Caco-2 (cell line): ENCODE measurements around the gene HOXC9. TPM values are rescaled to one million over a fixed set of nuclear protein-coding genes. Genes with fewer than 3 reads are reported as not detected.

Source experiments
- BruUV-seq: library from RNA; stranded (reverse); fragments of 400-500 nt; replicated peaks from 2 replicates; lab custom pipeline; 2021; lab: Mats Ljungman, UMichigan
- CTCF ChIA-PET: fragments of 300-600 bp; sonication (Branson Sonifier 250); formaldehyde crosslinking; loops from one replicate; lab custom pipeline; 2022; ENCODE audit warnings: antibody characterized with exemption; lab: Charles Lee
- POLR2A ChIA-PET: fragments of 300-600 bp; sonication (Branson Sonifier 250); formaldehyde crosslinking; loops from one replicate; lab custom pipeline; 2022; ENCODE audit warnings: antibody characterized with exemption; lab: Charles Lee
- DNase-seq, 2 experiments: peaks; one replicate each; pipeline versions ENCODE4 v3.0.0 to v3.0.0-alpha.2; 2020 to 2022
- H3K27me3 ChIP-seq: replicated peaks from 2 replicates; pipeline ENCODE4 v1.6.0; 2011; ENCODE audit warnings: low read length; ENCODE audit not compliant: control insufficient read depth, insufficient read depth
- H3K36me3 ChIP-seq: 2 replicates; pipeline ENCODE4 v1.5.1; 2011; ENCODE audit warnings: low read length; ENCODE audit not compliant: control insufficient read depth, insufficient read depth
- H3K4me1 ChIP-seq: fragments of 250-450 bp; sonication (Bioruptor Pico); 2 replicates; pipeline ENCODE4 v1.5.1; 2020; ENCODE audit warnings: mild to moderate bottlenecking
- H3K4me3 ChIP-seq: 2 replicates; pipeline ENCODE4 v1.5.1; 2011; ENCODE audit warnings: low read depth, mild to moderate bottlenecking, control low read depth, low read length
- H3K9me3 ChIP-seq: fragments of 250-450 bp; sonication (Bioruptor Pico); 2 replicates; pipeline ENCODE4 v1.5.1; 2020; ENCODE audit warnings: mild to moderate bottlenecking, moderate library complexity
- H3K27ac Mint-ChIP-seq: one replicate; pipeline ENCODE4 v1.8.0; 2022; ENCODE audit warnings: mixed read lengths; ENCODE audit not compliant: unreplicated experiment
- H3K27me3 Mint-ChIP-seq: one replicate; pipeline ENCODE4 v1.8.0; 2022; ENCODE audit warnings: mixed read lengths; ENCODE audit not compliant: insufficient read depth, unreplicated experiment
- H3K36me3 Mint-ChIP-seq: one replicate; pipeline ENCODE4 v1.8.0; 2022; ENCODE audit warnings: mild to moderate bottlenecking, mixed read lengths; ENCODE audit not compliant: insufficient read depth, unreplicated experiment
- H3K4me1 Mint-ChIP-seq: one replicate; pipeline ENCODE4 v1.8.0; 2022; ENCODE audit warnings: low read depth, mixed read lengths; ENCODE audit not compliant: unreplicated experiment
- H3K4me3 Mint-ChIP-seq: one replicate; pipeline ENCODE4 v1.8.0; 2022; ENCODE audit warnings: mild to moderate bottlenecking, moderate library complexity, mixed read lengths; ENCODE audit not compliant: unreplicated experiment
- H3K9me3 Mint-ChIP-seq: one replicate; pipeline ENCODE4 v1.8.0; 2022; ENCODE audit warnings: mixed read lengths; ENCODE audit not compliant: unreplicated experiment
- CTCF ChIP-seq, 2 experiments: fragments of 200-600 bp in 1 of 2; IDR thresholded peaks; 1 replicate in 1 of 2; 2 replicates in 1 of 2; pipeline versions ENCODE4 v1.5.1 to v1.8.0; 2011 to 2022; ENCODE audit warnings: antibody characterized with exemption in 1 of 2, control low read depth in 1 of 2, inconsistent platforms in 1 of 2, low read depth in 1 of 2, low read length in 1 of 2, mild to moderate bottlenecking in 1 of 2, moderate library complexity in 1 of 2; ENCODE audit not compliant: insufficient read depth in 1 of 2, severe bottlenecking in 1 of 2, unreplicated experiment in 1 of 2
- intact Hi-C: fragments of 100-400 bp; cut with micrococcal nuclease; formaldehyde crosslinking; loops from one replicate; pipeline ENCODE4 v1.10.0; 2022; ENCODE audit not compliant: unreplicated experiment
- total RNA-seq: library from RNA; stranded (reverse); gene quantifications from 2 replicates; pipeline ENCODE4 v1.2.3, GENCODE V29; 2022

HOXC9 gene
- total RNA-seq, 1 experiment from 2014 or later = 2.9 TPM

DNA sequence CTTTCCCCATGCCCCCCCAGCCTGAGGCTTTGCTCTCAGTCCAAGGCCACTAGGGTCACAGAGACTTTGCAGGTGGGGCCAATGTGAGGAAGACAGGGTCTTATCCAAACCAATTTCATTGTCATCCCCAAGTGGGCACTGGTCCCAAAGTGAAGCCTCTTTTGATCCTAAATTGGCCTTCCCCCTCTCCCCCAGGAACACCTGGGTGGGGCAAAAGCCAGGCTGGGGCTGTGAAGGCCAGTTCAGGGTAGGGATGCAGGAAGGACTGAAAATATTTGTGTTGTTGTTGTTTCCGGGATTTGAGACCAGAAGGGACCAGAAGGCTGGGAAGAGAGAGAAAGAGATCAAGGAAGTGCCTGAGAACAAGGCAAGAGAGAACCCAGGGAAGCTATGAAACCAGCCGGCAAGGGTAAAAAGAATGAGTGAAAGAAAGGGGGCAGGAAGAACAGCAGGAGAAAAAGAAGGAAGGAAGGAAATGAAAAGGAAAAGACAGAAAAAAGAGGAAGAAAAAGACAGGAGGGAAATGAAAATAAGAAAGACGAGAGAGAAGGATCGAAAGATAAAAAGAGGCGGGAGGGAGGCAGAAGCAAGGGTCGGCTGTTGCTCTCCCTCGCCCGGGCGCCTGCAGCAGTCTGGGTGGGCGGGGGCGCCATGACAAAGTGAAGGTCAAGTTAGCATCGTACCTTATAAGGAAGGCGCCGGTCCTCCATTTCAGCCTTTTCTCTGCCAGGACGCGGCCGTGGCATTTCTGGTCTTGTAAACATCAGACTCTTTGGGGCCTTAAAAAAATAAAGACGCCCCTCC, 34.5 kb upstream of the HOXC9 start:
- no peaks in the 10 kb centered on the region for H3K36me3 ChIP-seq
- no TSS peak for BruUV-seq
- no peak overlapping the region for H3K4me3 Mint-ChIP-seq
- no peaks in the 10 kb centered on the region for H3K27me3 Mint-ChIP-seq
- H3K4me1 Mint-ChIP-seq = peaks cover 23% of the 10 kb centered on the region
- H3K9me3 Mint-ChIP-seq = no peaks in the 10 kb centered on the region
- no peaks in the 10 kb centered on the region for H3K9me3 ChIP-seq
- intact Hi-C loops = no loop called here
- no peak overlapping the region for H3K27ac Mint-ChIP-seq
- no peaks in the 10 kb centered on the region for H3K27me3 ChIP-seq
- H3K4me3 ChIP-seq = no peak overlapping the region
- DNase-seq = no peak
- 0 out of 2 replicates have a peak, but pooled peaks cover 5% of the 10 kb centered on the region for H3K4me1 ChIP-seq
- no peak for TF ChIP-seq CTCF (IDR thresholded peaks at IDR 0.05; ENCODE audit: insufficient read depth in 1 of 2, low read depth in 1 of 2, low read length in 1 of 2, severe bottlenecking in 1 of 2, unreplicated experiment in 1 of 2)
- POLR2A ChIA-PET = no interaction called here
- CTCF ChIA-PET = no interaction called here
- no peaks in the 10 kb centered on the region for H3K36me3 Mint-ChIP-seq

DNA sequence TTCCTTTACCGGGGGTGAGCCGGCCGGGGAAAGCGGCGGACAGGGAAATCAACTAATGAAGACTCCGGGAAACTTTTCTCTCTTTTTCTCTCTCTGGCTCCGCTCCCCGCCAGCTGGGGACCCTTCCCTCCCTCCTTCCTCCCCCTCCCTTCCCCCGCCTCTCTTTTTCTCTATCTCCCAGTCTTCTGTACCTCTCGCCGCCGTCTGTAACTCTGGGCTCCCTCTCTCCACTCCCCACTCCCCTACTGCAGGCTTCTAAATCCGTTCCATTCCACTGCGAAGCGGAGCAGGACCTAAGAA, 33.9 kb upstream of the HOXC9 start:
- CTCF ChIA-PET = no interaction called here

More for the DNA sequence above, 33.9 kb upstream of the HOXC9 start:
- H3K4me1 Mint-ChIP-seq = peaks cover 23% of the 10 kb centered on the region
- intact Hi-C loops = no loop called here
- Histone ChIP-seq H3K27me3 (no peaks in the 10 kb centered on the region), H3K36me3 (no peaks in the 10 kb centered on the region), H3K9me3 (no peaks in the 10 kb centered on the region), H3K4me3 (no peak overlapping the region), H3K4me1 (0 out of 2 replicates have a peak, but pooled peaks cover 5% of the 10 kb centered on the region)
- no peaks in the 10 kb centered on the region for H3K27me3 Mint-ChIP-seq
- DNase-seq = no peak
- H3K36me3 Mint-ChIP-seq = no peaks in the 10 kb centered on the region
- H3K27ac Mint-ChIP-seq = no peak overlapping the region
- no TSS peak for BruUV-seq
- POLR2A ChIA-PET = no interaction called here
- no peak for TF ChIP-seq CTCF (IDR thresholded peaks at IDR 0.05; ENCODE audit: insufficient read depth in 1 of 2, low read depth in 1 of 2, low read length in 1 of 2, severe bottlenecking in 1 of 2, unreplicated experiment in 1 of 2)
- no peaks in the 10 kb centered on the region for H3K9me3 Mint-ChIP-seq
- no peak overlapping the region for H3K4me3 Mint-ChIP-seq
